Measurements from ENCODE around the gene ABCC6.
"Not testable (repeated sequence)": the region's sequence is repeated elsewhere in the genome, so short reads cannot be mapped to it uniquely, and the experiment has no call there.

The ABCC6 gene

GRCh38 chr16:16243886-16244285 is 20.6 kb upstream of the ABCC6 start:
- DNase-seq (ENCODE audit: low read depth); in situ Hi-C loops (cut with HindIII; ENCODE audit: low sequenced_read_pairs): not testable (repeated sequence)

GRCh38 chr16:16240667-16241066 is 17.4 kb upstream of the ABCC6 start:
- DNase-seq (ENCODE audit: low read depth); in situ Hi-C loops (cut with HindIII; ENCODE audit: low sequenced_read_pairs); H3K4me3 ChIP-seq (ENCODE audit: low read depth, low read length): not testable (repeated sequence)

More at GRCh38 chr16:16243886-16244285, 20.6 kb upstream of the ABCC6 start:
- not testable (repeated sequence) for H3K4me3 ChIP-seq (ENCODE audit: low read depth, low read length)

- H3K4me3 ChIP-seq (ENCODE audit: low read depth, low read length); in situ Hi-C loops (cut with HindIII; ENCODE audit: low sequenced_read_pairs); DNase-seq (ENCODE audit: low read depth): not testable (repeated sequence)
Measured at GRCh38 chr16:16237738-16238137, 14.4 kb upstream of the ABCC6 start.

GRCh38 chr16:16237071-16237470 is 13.8 kb upstream of the ABCC6 start:
- H3K4me3 ChIP-seq (ENCODE audit: low read depth, low read length); DNase-seq (ENCODE audit: low read depth); in situ Hi-C loops (cut with HindIII; ENCODE audit: low sequenced_read_pairs): not testable (repeated sequence)

- H3K4me3 ChIP-seq (ENCODE audit: low read depth, low read length); DNase-seq (ENCODE audit: low read depth); in situ Hi-C loops (cut with HindIII; ENCODE audit: low sequenced_read_pairs): not testable (repeated sequence)
Measured at GRCh38 chr16:16232692-16233061, 9.4 kb upstream of the ABCC6 start.

GRCh38 chr16:16223662-16224241 is 458 bp upstream of the ABCC6 start:
- H3K4me3 ChIP-seq (ENCODE audit: low read depth, low read length); DNase-seq (ENCODE audit: low read depth): not testable (repeated sequence)

GRCh38 chr16:16221382-16221781 is 1.9 kb downstream of the ABCC6 start:
- H3K4me3 ChIP-seq (ENCODE audit: low read depth, low read length); DNase-seq (ENCODE audit: low read depth); in situ Hi-C loops (cut with HindIII; ENCODE audit: low sequenced_read_pairs): not testable (repeated sequence)

More at GRCh38 chr16:16223662-16224241, 458 bp upstream of the ABCC6 start:
- in situ Hi-C loops (cut with HindIII; ENCODE audit: low sequenced_read_pairs), result not testable (repeated sequence)

GRCh38 chr16:16220449-16220848 is 2.8 kb downstream of the ABCC6 start:
- in situ Hi-C loops (cut with HindIII; ENCODE audit: low sequenced_read_pairs); DNase-seq (ENCODE audit: low read depth); H3K4me3 ChIP-seq (ENCODE audit: low read depth, low read length): not testable (repeated sequence)

- DNase-seq (ENCODE audit: low read depth); in situ Hi-C loops (cut with HindIII; ENCODE audit: low sequenced_read_pairs); H3K4me3 ChIP-seq (ENCODE audit: low read depth, low read length): not testable (repeated sequence)
Measured at GRCh38 chr16:16218787-16219186, 4.5 kb downstream of the ABCC6 start.

- H3K4me3 ChIP-seq (ENCODE audit: low read depth, low read length); DNase-seq (ENCODE audit: low read depth); in situ Hi-C loops (cut with HindIII; ENCODE audit: low sequenced_read_pairs): not testable (repeated sequence)
Measured at GRCh38 chr16:16218349-16218748, 4.9 kb downstream of the ABCC6 start.

GRCh38 chr16:16213863-16214293 is 9.4 kb downstream of the ABCC6 start:
- in situ Hi-C loops (cut with HindIII; ENCODE audit: low sequenced_read_pairs); H3K4me3 ChIP-seq (ENCODE audit: low read depth, low read length); DNase-seq (ENCODE audit: low read depth): not testable (repeated sequence)

GRCh38 chr16:16211404-16211803 is 11.9 kb downstream of the ABCC6 start:
- DNase-seq (ENCODE audit: low read depth); H3K4me3 ChIP-seq (ENCODE audit: low read depth, low read length); in situ Hi-C loops (cut with HindIII; ENCODE audit: low sequenced_read_pairs): not testable (repeated sequence)

- DNase-seq (ENCODE audit: low read depth); H3K4me3 ChIP-seq (ENCODE audit: low read depth, low read length); in situ Hi-C loops (cut with HindIII; ENCODE audit: low sequenced_read_pairs): not testable (repeated sequence)
Measured at GRCh38 chr16:16208461-16208860, 14.8 kb downstream of the ABCC6 start.

GRCh38 chr16:16207787-16208334 is 15.4 kb downstream of the ABCC6 start:
- DNase-seq (ENCODE audit: low read depth); in situ Hi-C loops (cut with HindIII; ENCODE audit: low sequenced_read_pairs); H3K4me3 ChIP-seq (ENCODE audit: low read depth, low read length): not testable (repeated sequence)

GRCh38 chr16:16207097-16207786 is 16.1 kb downstream of the ABCC6 start:
- DNase-seq (ENCODE audit: low read depth); in situ Hi-C loops (cut with HindIII; ENCODE audit: low sequenced_read_pairs); H3K4me3 ChIP-seq (ENCODE audit: low read depth, low read length): not testable (repeated sequence)

GRCh38 chr16:16205864-16206263 is 17.4 kb downstream of the ABCC6 start:
- H3K4me3 ChIP-seq (ENCODE audit: low read depth, low read length); DNase-seq (ENCODE audit: low read depth); in situ Hi-C loops (cut with HindIII; ENCODE audit: low sequenced_read_pairs): not testable (repeated sequence)

GRCh38 chr16:16204552-16204951 is 18.7 kb downstream of the ABCC6 start:
- in situ Hi-C loops (cut with HindIII; ENCODE audit: low sequenced_read_pairs); H3K4me3 ChIP-seq (ENCODE audit: low read depth, low read length); DNase-seq (ENCODE audit: low read depth): not testable (repeated sequence)

- H3K4me3 ChIP-seq (ENCODE audit: low read depth, low read length); in situ Hi-C loops (cut with HindIII; ENCODE audit: low sequenced_read_pairs); DNase-seq (ENCODE audit: low read depth): not testable (repeated sequence)
Measured at GRCh38 chr16:16203494-16203893, 19.8 kb downstream of the ABCC6 start.

Measured in astrocyte of the cerebellum (primary cell).